GM21529 (cell line): ENCODE results near the gene DYRK1B.

Experiments
- ATAC-seq: cut with Tn5 transposase; IDR thresholded peaks from one replicate; pipeline ENCODE4 v1.9.1; 2021; ENCODE audit not compliant: unreplicated experiment

The DYRK1B gene

GRCh38 chr19:39832341-39833083, 1.4 kb downstream of the DYRK1B start:
- ATAC-seq = no peak

- ATAC-seq = no peak
Observed at GRCh38 chr19:39831679-39832078, 2.3 kb downstream of the DYRK1B start.

GRCh38 chr19:39830847-39831246, 3.1 kb downstream of the DYRK1B start:
- no peak for ATAC-seq

GRCh38 chr19:39830406-39830805, 3.6 kb downstream of the DYRK1B start:
- ATAC-seq = no peak

- no peak for ATAC-seq
Observed at GRCh38 chr19:39829702-39830275, 4.2 kb downstream of the DYRK1B start.

GRCh38 chr19:39828654-39829032, 5.3 kb downstream of the DYRK1B start:
- no peak for ATAC-seq

GRCh38 chr19:39828015-39828653, 5.8 kb downstream of the DYRK1B start:
- ATAC-seq = no peak

GRCh38 chr19:39827216-39827615, 6.7 kb downstream of the DYRK1B start:
- ATAC-seq = no peak

- ATAC-seq = no peak
Observed at GRCh38 chr19:39826311-39826945, 7.5 kb downstream of the DYRK1B start.

GRCh38 chr19:39825531-39826076, 8.4 kb downstream of the DYRK1B start:
- no peak for ATAC-seq

- no peak for ATAC-seq
Observed at GRCh38 chr19:39825093-39825463, 8.9 kb downstream of the DYRK1B start.

GRCh38 chr19:39824143-39825092, 9.5 kb downstream of the DYRK1B start:
- peak; percentile 87 for ATAC-seq

- ATAC-seq = no peak
Observed at GRCh38 chr19:39823686-39824085, 10.3 kb downstream of the DYRK1B start.

- ATAC-seq = no peak
Observed at GRCh38 chr19:39820696-39821095, 13.3 kb downstream of the DYRK1B start.

GRCh38 chr19:39819786-39820185, 14.2 kb downstream of the DYRK1B start:
- ATAC-seq = no peak

- peak; percentile 72 for ATAC-seq
Observed at GRCh38 chr19:39818626-39819097, 15.3 kb downstream of the DYRK1B start.

- no peak for ATAC-seq
Observed at GRCh38 chr19:39817888-39818561, 15.9 kb downstream of the DYRK1B start.

GRCh38 chr19:39816287-39817048, 17.5 kb downstream of the DYRK1B start:
- ATAC-seq = no peak

- ATAC-seq = no peak
Observed at GRCh38 chr19:39814595-39814994, 19.4 kb downstream of the DYRK1B start.
